ENCODE data around the gene ADGRL3. TPM values are rescaled to one million over a fixed set of nuclear protein-coding genes. Genes with fewer than 3 reads are reported as not detected.

The ADGRL3 gene
- total and polyA plus RNA-seq, 4 donors, result 0.07 to 1.7 (median 0.82) TPM

- no peak for TF ChIP-seq HNF4A (conservative IDR thresholded peaks at IDR 0.05)
Measured at GRCh38 chr4:61298178-61298740, 98.1 kb downstream of the ADGRL3 start (continued).

GRCh38 chr4:61299316-61299715 lies 99.2 kb downstream of the ADGRL3 start:
- H3K4me3 ChIP-seq (ENCODE audit: low read depth in 1 of 3, low read length in 3 of 3), result no peak overlapping the region
- DNase-seq (ENCODE audit: low spot score), result no peak
- no peaks in the 10 kb centered on the region for H3K27me3 ChIP-seq (ENCODE audit: control insufficient read depth in 4 of 4, insufficient read depth in 4 of 4, low read length in 3 of 4)
- H3K36me3 ChIP-seq (ENCODE audit: control insufficient read depth in 4 of 4, insufficient read depth in 3 of 4, low read depth in 1 of 4, low read length in 3 of 4), result no peaks in the 10 kb centered on the region
- H3K9ac ChIP-seq (ENCODE audit: low read depth in 1 of 2, low read length in 2 of 2), result no peak overlapping the region
- H3K27ac ChIP-seq (ENCODE audit: low read depth in 1 of 2, low read length in 2 of 2), result no peak overlapping the region
- TF ChIP-seq ZBTB33 (IDR thresholded peaks at IDR 0.05) (no peak), NR2F2 (IDR thresholded peaks at IDR 0.05) (no peak), HNF4A (conservative IDR thresholded peaks at IDR 0.05) (no peak), ATF3 (IDR thresholded peaks at IDR 0.05) (no peak)
- peaks cover 0 to 1% (median 0%) of the 10 kb centered on the region in 4 donors for H3K4me1 ChIP-seq (ENCODE audit: control insufficient read depth in 4 of 4, insufficient read depth in 4 of 4, low read length in 3 of 4)
- H3K9me3 ChIP-seq (ENCODE audit: control insufficient read depth in 4 of 4, low read length in 3 of 4), result no peaks in the 10 kb centered on the region
- WGBS, result 52% methylated on average over 4 of the region's 4 CpGs

- Histone ChIP-seq H3K27me3 (ENCODE audit: control insufficient read depth in 4 of 4, insufficient read depth in 4 of 4, low read length in 3 of 4) (peaks cover 0 to 2% (median 0%) of the 10 kb centered on the region in 4 donors), H3K9me3 (ENCODE audit: control insufficient read depth in 4 of 4, low read length in 3 of 4) (no peaks in the 10 kb centered on the region), H3K4me3 (ENCODE audit: low read depth in 1 of 3, low read length in 3 of 3) (no peak overlapping the region), H3K4me1 (ENCODE audit: control insufficient read depth in 4 of 4, insufficient read depth in 4 of 4, low read length in 3 of 4) (peaks cover 0 to 1% (median 0%) of the 10 kb centered on the region in 4 donors), H3K36me3 (ENCODE audit: control insufficient read depth in 4 of 4, insufficient read depth in 3 of 4, low read depth in 1 of 4, low read length in 3 of 4) (no peaks in the 10 kb centered on the region), H3K27ac (ENCODE audit: low read depth in 1 of 2, low read length in 2 of 2) (no peak overlapping the region), H3K9ac (ENCODE audit: low read depth in 1 of 2, low read length in 2 of 2) (no peak overlapping the region)
- 87% methylated on average over 2 of the region's 2 CpGs for WGBS
- no peak for TF ChIP-seq ZBTB33 (IDR thresholded peaks at IDR 0.05)
- no peak for TF ChIP-seq GABPA (IDR thresholded peaks at IDR 0.05 in 1 of 2, conservative IDR thresholded peaks at IDR 0.05 in 1 of 2)
- TF ChIP-seq FOXA2 (IDR thresholded peaks at IDR 0.05), result no peak
- no peak for TF ChIP-seq MAX (IDR thresholded peaks at IDR 0.05)
- TF ChIP-seq SP1 (IDR thresholded peaks at IDR 0.05), result no peak
- TF ChIP-seq CTCF (IDR thresholded peaks at IDR 0.05; ENCODE audit: low read depth, low read length, missing input control), result no peak
- no peak for TF ChIP-seq TAF1 (conservative IDR thresholded peaks at IDR 0.05)
- no peak for TF ChIP-seq EGR1 (IDR thresholded peaks at IDR 0.05; ENCODE audit: low read depth in 2 of 2)
- no peak for TF ChIP-seq HNF4A (conservative IDR thresholded peaks at IDR 0.05)
- no peak for TF ChIP-seq HNF4G (IDR thresholded peaks at IDR 0.05)
- no peak for TF ChIP-seq RXRA (IDR thresholded peaks at IDR 0.05)
- no peak for TF ChIP-seq YY1 (IDR thresholded peaks at IDR 0.05)
- TF ChIP-seq JUND (IDR thresholded peaks at IDR 0.05), result no peak
- TF ChIP-seq RAD21 (IDR thresholded peaks at IDR 0.05), result no peak
- no peak for TF ChIP-seq FOXA1 (IDR thresholded peaks at IDR 0.05)
- TF ChIP-seq ATF3 (IDR thresholded peaks at IDR 0.05), result no peak
- no peak for TF ChIP-seq REST (IDR thresholded peaks at IDR 0.05)
- TF ChIP-seq NR2F2 (IDR thresholded peaks at IDR 0.05), result no peak
- no peak for DNase-seq (ENCODE audit: low spot score)
Measured at GRCh38 chr4:61300266-61300844, 100.2 kb downstream of the ADGRL3 start.

Measured in liver (tissue), 9 donors.